HepG2 (cell line): ENCODE data around the gene KAT6B. TPM values are rescaled to one million over a fixed set of nuclear protein-coding genes. Genes with fewer than 3 reads are reported as not detected.

ENCODE experiments used
- ATAC-seq: fragments of 200-7000 bp; cut with Tn5 transposase; 3 replicates; pipeline ENCODE4 v1.9.1; 2020; ENCODE audit warnings: mild to moderate bottlenecking, moderate library complexity
- BruUV-seq: library from RNA; stranded (reverse); fragments of 400-500 nt; replicated peaks from 2 replicates; lab custom pipeline; 2021; lab: Mats Ljungman, UMichigan
- CTCF ChIA-PET: fragments of 300-600 bp; formaldehyde crosslinking; extraction: SDS; loops from one replicate; lab custom pipeline; 2021; ENCODE audit warnings: low total read pairs, inconsistent platforms, low intra/inter-chr PET ratio; lab: Yijun Ruan, JAX
- POLR2A ChIA-PET: fragments of 350-600 bp; sonication (Branson Sonifier 250); formaldehyde crosslinking; loops from one replicate; lab custom pipeline; 2020; ENCODE audit warnings: antibody characterized with exemption, inconsistent platforms; lab: Yijun Ruan, JAX
- DNase-seq: peaks from one replicate; pipeline ENCODE4 v3.0.0-alpha.2; 2015; ENCODE audit warnings: low spot score
- FAIRE-seq: peaks from 3 replicates; lab custom pipeline; 2011; peaks lifted over from hg19 to GRCh38; lab: Jason Lieb, UNC
- H2AFZ ChIP-seq: one replicate; pipeline ENCODE4 v1.6.1; 2011; ENCODE audit warnings: low read length, inconsistent platforms
- H3K27ac ChIP-seq: fragments of 300-600 bp; 3 replicates; pipeline ENCODE4 v1.8.0; 2011; ENCODE audit warnings: mixed run types, mild to moderate bottlenecking, mixed read lengths, low read length, inconsistent platforms; ENCODE audit not compliant: insufficient read depth; ENCODE audit errors: extremely low read length
- H3K27me3 ChIP-seq, 2 experiments: fragments of 200-600 bp in 1 of 2; 2 replicates in 1 of 2; 3 replicates in 1 of 2; pipeline versions ENCODE4 v1.6.0 to v1.8.0; 2011; ENCODE audit warnings: low read length in 2 of 2, mild to moderate bottlenecking in 2 of 2, moderate library complexity in 2 of 2, inconsistent platforms in 1 of 2; ENCODE audit not compliant: insufficient read depth in 2 of 2, control insufficient read depth in 1 of 2
- H3K36me3 ChIP-seq, 2 experiments: fragments of 200-600 bp in 1 of 2; replicated peaks in 1 of 2; 2 replicates in 1 of 2; 3 replicates in 1 of 2; pipeline versions ENCODE4 v1.5.1 to v1.8.0; 2011; ENCODE audit warnings: low read length in 2 of 2, inconsistent platforms in 1 of 2; ENCODE audit not compliant: insufficient read depth in 2 of 2, control insufficient read depth in 1 of 2
- H3K4me1 ChIP-seq: 2 replicates; pipeline ENCODE4 v1.5.1; 2012; ENCODE audit warnings: low read length, inconsistent platforms; ENCODE audit not compliant: insufficient read depth
- H3K4me2 ChIP-seq: 2 replicates; pipeline ENCODE4 v1.6.0; 2011; ENCODE audit warnings: low read depth, low read length, inconsistent platforms
- H3K4me3 ChIP-seq, 3 experiments: fragments of 200-600 bp in 1 of 3; sonication (generic), shearing (Covaris generic) in 1 of 3; replicated peaks in 1 of 3; 2 replicates each; pipeline ENCODE4 v1.5.1; 2011 to 2016; ENCODE audit warnings: low read length in 3 of 3, inconsistent platforms in 2 of 3, low read depth in 2 of 3, mild to moderate bottlenecking in 2 of 3, control low read depth in 1 of 3, mixed read lengths in 1 of 3; ENCODE audit not compliant: insufficient read depth in 1 of 3
- H3K79me2 ChIP-seq: one replicate; pipeline ENCODE4 v1.6.1; 2011; ENCODE audit warnings: low read length, inconsistent platforms; ENCODE audit not compliant: insufficient read depth
- H3K9ac ChIP-seq: 2 replicates; pipeline ENCODE4 v1.6.0; 2011; ENCODE audit warnings: mild to moderate bottlenecking, low read depth, low read length, inconsistent platforms; ENCODE audit not compliant: insufficient read depth
- H3K9me3 ChIP-seq: 2 replicates; pipeline ENCODE4 v1.5.1; 2012; ENCODE audit warnings: mild to moderate bottlenecking, low read length
- H4K20me1 ChIP-seq: 2 replicates; pipeline ENCODE4 v1.6.0; 2011; ENCODE audit warnings: inconsistent platforms, mild to moderate bottlenecking, low read length, moderate library complexity; ENCODE audit not compliant: insufficient read depth
- THRA ChIP-seq: sonication (generic); formaldehyde crosslinking; IDR thresholded peaks from 2 replicates; pipeline ENCODE4 v1.4.0; 2020; ENCODE audit warnings: missing genetic modification reagents, borderline replicate concordance
- ZFP91 ChIP-seq: sonication (generic); formaldehyde crosslinking; IDR thresholded peaks from 2 replicates; pipeline ENCODE4 v1.9.0; 2022; ENCODE audit warnings: missing genetic modification reagents, mild to moderate bottlenecking, borderline replicate concordance
- ZNF235 ChIP-seq: sonication (generic); formaldehyde crosslinking; IDR thresholded peaks from 2 replicates; pipeline ENCODE4 v1.8.1; 2023; ENCODE audit warnings: mild to moderate bottlenecking, missing genetic modification reagents, borderline replicate concordance
- ZNF510 ChIP-seq: sonication (generic); formaldehyde crosslinking; IDR thresholded peaks from 2 replicates; pipeline ENCODE4 v1.4.0; 2020; ENCODE audit warnings: low read depth, mild to moderate bottlenecking, missing genetic modification reagents
- ZNF597 ChIP-seq: sonication (generic); formaldehyde crosslinking; IDR thresholded peaks from 2 replicates; pipeline ENCODE4 v1.5.0; 2020; ENCODE audit warnings: missing genetic modification reagents
- ZNF609 ChIP-seq: sonication (generic); formaldehyde crosslinking; IDR thresholded peaks from 2 replicates; pipeline ENCODE4 v1.4.0; 2020; ENCODE audit warnings: mild to moderate bottlenecking, missing genetic modification reagents, borderline replicate concordance
- WGBS: methylation state at CpG from one replicate; pipeline ENCODE4 v1.1.6; 2017; ENCODE audit warnings: low lambda C conversion rate; 5-methylcytosine and 5-hydroxymethylcytosine counted together
- in situ Hi-C: cut with HindIII; loops from 2 replicates; pipeline ENCODE4 v1.10.0; 2017; ENCODE audit warnings: low pct_unique_long_range_greater_than_20kb; ENCODE audit not compliant: extremely low pct_ligation_motif_present
- intact Hi-C: fragments of 100-400 bp; cut with micrococcal nuclease; formaldehyde crosslinking; loops from one replicate; pipeline ENCODE4 v1.10.0; 2022; ENCODE audit not compliant: unreplicated experiment
- polyA plus RNA-seq, 8 experiments: library from polyadenylated mRNA; depleted of rRNA in 3 of 8; stranded (reverse) in 7 of 8; unstranded in 1 of 8; fragments of >200 nt; fragmentation: Illumina TruSeq in 4 of 8; extraction: Trizol in 4 of 8; gene quantifications; 2 replicates each; pipeline versions ENCODE4 v1.2.1 to v1.2.3, GENCODE V29; 2011 to 2016; ENCODE audit warnings: low read depth in 4 of 8, missing spikeins in 1 of 8, mixed read lengths in 1 of 8; ENCODE audit not compliant: insufficient read depth in 1 of 8
- total RNA-seq, 5 experiments: library from RNA; depleted of rRNA; stranded (reverse); fragments of >200 nt; fragmentation: Illumina TruSeq; extraction: Trizol; gene quantifications; 2 replicates each; pipeline ENCODE4 v1.2.3, GENCODE V29; 2016; ENCODE audit warnings: low read depth in 1 of 5

KAT6B gene
- total and polyA plus RNA-seq, 2 of the 13 experiments (the other 11 are each of a cell fraction or from before 2014, with no cell fraction given): 3.0 to 9.5 TPM

- no peak for TF ChIP-seq ZNF235 (CRISPR knock-in tag)
- no peak for TF ChIP-seq ZNF597 (CRISPR knock-in tag)
- no peak for TF ChIP-seq ZNF510 (CRISPR knock-in tag)
These were observed 26.6 kb upstream of the KAT6B start (continued) for GRCh38 chr10:74799721-74800221.

- ATAC-seq: no peak
- POLR2A ChIA-PET: no interaction called here
- in situ Hi-C loops: no loop called here
- no peaks in the 10 kb centered on the region; a peak in 1 of 5 replicates for H3K27me3 ChIP-seq
- H3K4me2 ChIP-seq: no peak overlapping the region
- FAIRE-seq: no peak
- peaks cover 5% of the 10 kb centered on the region; the same call in 1 of the 2 replicates for H3K4me1 ChIP-seq
- intact Hi-C loops: no loop called here
- no peaks in the 10 kb centered on the region for H3K79me2 ChIP-seq
- H4K20me1 ChIP-seq: no peaks in the 10 kb centered on the region
- BruUV-seq: no TSS peak
- DNase-seq: no peak
- H3K27ac ChIP-seq: no peak overlapping the region
- no peak overlapping the region for H2AFZ ChIP-seq
- 1% methylated on average over 2 of the region's 2 CpGs for WGBS
- H3K36me3 ChIP-seq: no peaks in the 10 kb centered on the region
- H3K9me3 ChIP-seq: no peaks in the 10 kb centered on the region
- CTCF ChIA-PET: no interaction called here
- H3K4me3 ChIP-seq: no peak overlapping the region
- no peak overlapping the region for H3K9ac ChIP-seq
- TF ChIP-seq ZFP91 (CRISPR knock-in tag): no peak
- TF ChIP-seq ZNF609 (CRISPR knock-in tag): no peak
- no peak for TF ChIP-seq ZNF235 (CRISPR knock-in tag)
- TF ChIP-seq THRA (CRISPR knock-in tag): no peak
These were observed 25.0 kb upstream of the KAT6B start for GRCh38 chr10:74801447-74801846.
